Heart right ventricle (tissue), 16 donors: ENCODE data around the gene LRRC7. TPM values are rescaled to one million over a fixed set of nuclear protein-coding genes. Genes with fewer than 3 reads are reported as not detected.

Experiments used
- ATAC-seq, 8 donors: fragments of 200-7000 bp; cut with Tn5 transposase; one replicate each; pipeline ENCODE4 v1.9.1; 2020; ENCODE audit warnings: mild to moderate bottlenecking in 8 of 8, moderate library complexity in 8 of 8, moderate number of reproducible peaks in 1 of 8
- DNase-seq, 2 donors: peaks; one replicate each; pipeline ENCODE4 v3.0.0-alpha.2; 2020
- H3K27ac ChIP-seq, 10 donors: fragments of 200-600 bp; sonication (generic) in 2 of 10; one replicate each; pipeline versions ENCODE4 v1.5.0 to v1.8.0; 2020 to 2022; ENCODE audit warnings: mild to moderate bottlenecking in 3 of 10
- H3K27me3 ChIP-seq, 7 donors: fragments of 200-600 bp; one replicate each; pipeline ENCODE4 v1.8.0; 2021 to 2022; ENCODE audit warnings: mild to moderate bottlenecking in 2 of 7
- H3K36me3 ChIP-seq, 9 donors: fragments of 200-600 bp; sonication (generic) in 1 of 9; one replicate each; pipeline versions ENCODE4 v1.5.0 to v1.8.0; 2020 to 2022; ENCODE audit warnings: mild to moderate bottlenecking in 2 of 9
- H3K4me1 ChIP-seq, 9 donors: fragments of 200-600 bp; sonication (generic) in 1 of 9; one replicate each; pipeline versions ENCODE4 v1.5.0 to v1.8.0; 2020 to 2022; ENCODE audit warnings: mild to moderate bottlenecking in 4 of 9
- H3K4me3 ChIP-seq, 10 donors: fragments of 200-600 bp; sonication (generic) in 2 of 10; one replicate each; pipeline versions ENCODE4 v1.5.0 to v1.8.0; 2020 to 2022; ENCODE audit warnings: mild to moderate bottlenecking in 7 of 10, moderate library complexity in 2 of 10
- H3K9me3 ChIP-seq, 11 donors: fragments of 200-600 bp in 10 of 11; sonication (generic) in 2 of 11; one replicate each; pipeline versions ENCODE4 v1.5.0 to v1.8.0; 2013 to 2022; ENCODE audit warnings: mild to moderate bottlenecking in 2 of 11, control low read depth in 1 of 11, moderate library complexity in 1 of 11
- CTCF ChIP-seq, 9 donors: fragments of 200-600 bp; sonication (generic) in 2 of 9; IDR thresholded peaks; one replicate each; pipeline versions ENCODE4 v1.5.0 to v1.8.0; 2021 to 2022; ENCODE audit warnings: antibody characterized with exemption in 9 of 9, mild to moderate bottlenecking in 5 of 9, moderate library complexity in 1 of 9
- WGBS, 2 donors: extraction: QIAGEN DNeasy Blood & Tissue Kit; methylation state at CpG; one replicate each; pipeline ENCODE4 v1.1.7; 2013; ENCODE audit warnings: inconsistent platforms in 1 of 2; 5-methylcytosine and 5-hydroxymethylcytosine counted together
- intact Hi-C, 10 donors: fragments of 100-400 bp; cut with DNase I; formaldehyde crosslinking; loops; one replicate each; pipeline versions ENCODE4 v1.11.1 to v1.14.2; 2022
- polyA plus RNA-seq, 2 donors: library from polyadenylated mRNA; stranded (reverse); fragments of 200-250 nt; gene quantifications; one replicate each; pipeline ENCODE4 v1.2.3, GENCODE V29; 2013
- total RNA-seq, 10 donors: library from RNA; stranded (reverse); fragmentation: NEBNext Ultra II Directional in 3 of 10; extraction: Animal tissue kit (Norgen Biotek cat#: 25700) in 3 of 10; gene quantifications; one replicate each; pipeline versions ENCODE4 v1.2.1 to v1.2.4, GENCODE V29; 2021 to 2023
- donor health status: Arrhythmogenic right ventricular cardiomyopathy.
- donor health status: ischemic (EF 13 %, LVEDD 7.1; RV severe dilation, severe dysfunction).
- donor health status: healthy with polysubstance abuse.
- donor health status: DM: no; HTN: yes; CAD: no.
- donor health status: DM: no; HTN: no; CAD: no.
- donor health status: ischemic (EF 25% LVEDD 6.9; RV normal size, moderate dysfunction).
- donor health status: ischemic (EF 25% LVEDD 5.7; RV mildly dilated, moderate dysfunction).
- donor health status: healthy.
- donor health status: DM: yes; HTN: yes; CAD: no.
- donor health status: Ischemic cardiomyopathy.
- donor health status: ischemic (EF 35%, LVEDD 5.7; RV mildly dilated, moderate dysfunction).
- donor health status: nonischemic (EF 11% LVEDD 7.7; RV severe dilation, severe dysfunction).
- donor health status: DM: yes; HTN: yes; CAD: no.
- donor health status: PGD.
- donor health status: ischemic (EF 29% LVEDD 5.4; RV normal size, mild dysfunction).
- donor health status: nonischemic (EF 23%, LVEDD 6.1; RV moderate dilation, normal function).

LRRC7 gene
- total and polyA plus RNA-seq, 12 donors = 0.03 to 2.1 (median 0.59) TPM

GRCh38 chr1:69766431-69767180 is 198.9 kb downstream of the LRRC7 start:
- DNase-seq (no peak), ATAC-seq (no peak)
- no peak for TF ChIP-seq CTCF (IDR thresholded peaks at IDR 0.05)
- no peak overlapping the region for H3K4me3 ChIP-seq
- no peaks in the 10 kb centered on the region for H3K36me3 ChIP-seq
- H3K27me3 ChIP-seq = no peaks in the 10 kb centered on the region
- no peak overlapping the region for H3K27ac ChIP-seq
- intact Hi-C loops = no loop called here
- no peaks in the 10 kb centered on the region for H3K4me1 ChIP-seq
- 73 to 78% methylated on average over 7 of the region's 7 CpGs for WGBS, 2 donors
- no peaks in the 10 kb centered on the region for H3K9me3 ChIP-seq

- H3K4me3 ChIP-seq = no peak overlapping the region
- H3K9me3 ChIP-seq = no peaks in the 10 kb centered on the region
- TF ChIP-seq CTCF (IDR thresholded peaks at IDR 0.05) = no peak
- DNase-seq (no peak), ATAC-seq (no peak)
- H3K27ac ChIP-seq = no peak overlapping the region
- no peaks in the 10 kb centered on the region for H3K36me3 ChIP-seq
- no peaks in the 10 kb centered on the region for H3K4me1 ChIP-seq
- 72 to 85% methylated on average over 1 of the region's 1 CpG for WGBS, 2 donors
- intact Hi-C loops = no loop called here
- H3K27me3 ChIP-seq = peaks cover 0 to 3% (median 0%) of the 10 kb centered on the region in 7 donors
These were observed 208.8 kb downstream of the LRRC7 start for GRCh38 chr1:69776555-69776954.

GRCh38 chr1:69777423-69777822 is 209.7 kb downstream of the LRRC7 start:
- no peaks in the 10 kb centered on the region for H3K4me1 ChIP-seq
- TF ChIP-seq CTCF (IDR thresholded peaks at IDR 0.05) = no peak

GRCh38 chr1:69777971-69778370 is 210.2 kb downstream of the LRRC7 start:
- intact Hi-C loops = no loop called here
- Histone ChIP-seq H3K36me3 (no peaks in the 10 kb centered on the region), H3K4me3 (no peak overlapping the region), H3K27me3 (peaks cover 0 to 3% (median 0%) of the 10 kb centered on the region in 7 donors), H3K27ac (no peak overlapping the region), H3K4me1 (no peaks in the 10 kb centered on the region), H3K9me3 (no peaks in the 10 kb centered on the region)
- DNase-seq (no peak), ATAC-seq (no peak)
- no peak for TF ChIP-seq CTCF (IDR thresholded peaks at IDR 0.05)

More at GRCh38 chr1:69777423-69777822, 209.7 kb downstream of the LRRC7 start:
- intact Hi-C loops = no loop called here
- WGBS, 2 donors = 74 to 90% methylated on average over 1 of the region's 1 CpG
- no peak overlapping the region for H3K27ac ChIP-seq
- no peaks in the 10 kb centered on the region for H3K36me3 ChIP-seq
- no peaks in the 10 kb centered on the region for H3K9me3 ChIP-seq
- ATAC-seq = no peak
- H3K27me3 ChIP-seq = peaks cover 0 to 3% (median 0%) of the 10 kb centered on the region in 7 donors
- no peak for DNase-seq
- H3K4me3 ChIP-seq = no peak overlapping the region
